Measurements from ENCODE around the gene WWOX. TPM values are rescaled to one million over a fixed set of nuclear protein-coding genes. Genes with fewer than 3 reads are reported as not detected.
"Not testable (repeated sequence)": the region's sequence is repeated elsewhere in the genome, so short reads cannot be mapped to it uniquely, and the experiment has no call there.

Gene WWOX
- total RNA-seq, 1 donor from 2014 or later: 28.2 TPM

- Mint-ChIP-seq H3K36me3 (no peaks in the 10 kb centered on the region), H3K4me1 (ENCODE audit: unreplicated experiment) (no peaks in the 10 kb centered on the region), H3K27ac (no peak overlapping the region), H3K9me3 (no peaks in the 10 kb centered on the region), H3K4me3 (no peak overlapping the region), H3K27me3 (no peaks in the 10 kb centered on the region)
- no peak for DNase-seq (ENCODE audit: extremely low spot score, unreplicated experiment)
- TF ChIP-seq, protein P1, sequence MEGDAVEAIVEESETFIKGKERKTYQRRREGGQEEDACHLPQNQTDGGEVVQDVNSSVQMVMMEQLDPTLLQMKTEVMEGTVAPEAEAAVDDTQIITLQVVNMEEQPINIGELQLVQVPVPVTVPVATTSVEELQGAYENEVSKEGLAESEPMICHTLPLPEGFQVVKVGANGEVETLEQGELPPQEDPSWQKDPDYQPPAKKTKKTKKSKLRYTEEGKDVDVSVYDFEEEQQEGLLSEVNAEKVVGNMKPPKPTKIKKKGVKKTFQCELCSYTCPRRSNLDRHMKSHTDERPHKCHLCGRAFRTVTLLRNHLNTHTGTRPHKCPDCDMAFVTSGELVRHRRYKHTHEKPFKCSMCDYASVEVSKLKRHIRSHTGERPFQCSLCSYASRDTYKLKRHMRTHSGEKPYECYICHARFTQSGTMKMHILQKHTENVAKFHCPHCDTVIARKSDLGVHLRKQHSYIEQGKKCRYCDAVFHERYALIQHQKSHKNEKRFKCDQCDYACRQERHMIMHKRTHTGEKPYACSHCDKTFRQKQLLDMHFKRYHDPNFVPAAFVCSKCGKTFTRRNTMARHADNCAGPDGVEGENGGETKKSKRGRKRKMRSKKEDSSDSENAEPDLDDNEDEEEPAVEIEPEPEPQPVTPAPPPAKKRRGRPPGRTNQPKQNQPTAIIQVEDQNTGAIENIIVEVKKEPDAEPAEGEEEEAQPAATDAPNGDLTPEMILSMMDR (conservative IDR thresholded peaks at IDR 0.05): no peak
Measured at GRCh38 chr16:78599271-78599670, 499.8 kb downstream of the WWOX start.

- not testable (repeated sequence) for DNase-seq (ENCODE audit: extremely low spot score, unreplicated experiment); H3K4me3 Mint-ChIP-seq; H3K36me3 Mint-ChIP-seq; H3K9me3 Mint-ChIP-seq; H3K27me3 Mint-ChIP-seq; H3K27ac Mint-ChIP-seq
- H3K4me1 Mint-ChIP-seq (ENCODE audit: unreplicated experiment): peaks cover 41% of the 10 kb centered on the region
Measured at GRCh38 chr16:78604423-78605062, 505.1 kb downstream of the WWOX start.

GRCh38 chr16:78605548-78606101, 506.2 kb downstream of the WWOX start:
- peaks cover 52% of the 10 kb centered on the region for H3K4me1 Mint-ChIP-seq (ENCODE audit: unreplicated experiment)
- H3K4me3 Mint-ChIP-seq: no peak overlapping the region
- no peaks in the 10 kb centered on the region for H3K36me3 Mint-ChIP-seq
- TF ChIP-seq, protein P1 (conservative IDR thresholded peaks at IDR 0.05): no peak
- H3K27ac Mint-ChIP-seq: no peak overlapping the region
- H3K9me3 Mint-ChIP-seq: no peaks in the 10 kb centered on the region
- DNase-seq (ENCODE audit: extremely low spot score, unreplicated experiment): no peak
- H3K27me3 Mint-ChIP-seq: peaks cover 4% of the 10 kb centered on the region

DNA sequence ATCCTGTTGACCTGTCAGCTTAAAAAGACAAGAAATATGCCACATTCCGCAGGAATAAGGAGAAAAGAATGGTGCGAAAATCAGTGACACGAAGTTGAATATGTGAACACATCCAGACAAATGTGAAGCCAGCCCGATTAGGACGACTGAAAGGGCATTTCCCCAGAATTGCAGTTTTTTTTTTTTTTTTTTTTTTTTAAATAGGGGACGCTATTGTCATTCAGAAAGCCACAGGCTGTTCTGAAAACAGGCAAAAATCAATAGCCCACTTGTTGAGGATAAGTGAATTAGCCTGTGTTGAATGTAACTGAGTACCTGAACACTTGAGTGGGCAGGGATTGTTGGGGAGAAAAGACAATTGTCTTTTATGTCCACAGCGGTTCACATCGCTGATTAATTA, 507.1 kb downstream of the WWOX start:
- no peak for DNase-seq (ENCODE audit: extremely low spot score, unreplicated experiment)
- H3K36me3 Mint-ChIP-seq: no peaks in the 10 kb centered on the region
- H3K4me3 Mint-ChIP-seq: no peak overlapping the region
- H3K4me1 Mint-ChIP-seq (ENCODE audit: unreplicated experiment): peaks cover 52% of the 10 kb centered on the region
- TF ChIP-seq, protein P1 (conservative IDR thresholded peaks at IDR 0.05): no peak
- H3K27ac Mint-ChIP-seq: no peak overlapping the region
- no peaks in the 10 kb centered on the region for H3K9me3 Mint-ChIP-seq
- H3K27me3 Mint-ChIP-seq: peaks cover 4% of the 10 kb centered on the region

DNA sequence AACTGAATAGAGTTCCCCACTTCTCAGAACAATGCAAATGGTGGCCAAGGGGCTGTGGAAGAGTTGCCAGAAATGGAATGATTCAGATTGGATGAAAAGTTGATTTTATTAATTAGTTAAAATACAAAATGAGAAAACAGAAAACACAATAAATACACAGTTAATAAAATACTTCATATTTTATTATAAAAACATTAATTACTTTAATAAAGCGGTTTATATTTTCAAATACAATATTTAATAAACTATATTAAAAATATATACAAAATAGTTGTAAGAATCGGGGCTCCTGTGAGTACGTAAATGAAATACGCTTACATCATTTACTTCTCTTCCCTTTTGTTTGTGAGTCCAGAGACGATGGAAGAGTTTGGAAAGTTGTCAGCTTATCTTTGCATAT, 507.6 kb downstream of the WWOX start:
- Mint-ChIP-seq H3K27me3 (peaks cover 4% of the 10 kb centered on the region), H3K4me1 (ENCODE audit: unreplicated experiment) (peaks cover 52% of the 10 kb centered on the region), H3K27ac (no peak overlapping the region)

DNA sequence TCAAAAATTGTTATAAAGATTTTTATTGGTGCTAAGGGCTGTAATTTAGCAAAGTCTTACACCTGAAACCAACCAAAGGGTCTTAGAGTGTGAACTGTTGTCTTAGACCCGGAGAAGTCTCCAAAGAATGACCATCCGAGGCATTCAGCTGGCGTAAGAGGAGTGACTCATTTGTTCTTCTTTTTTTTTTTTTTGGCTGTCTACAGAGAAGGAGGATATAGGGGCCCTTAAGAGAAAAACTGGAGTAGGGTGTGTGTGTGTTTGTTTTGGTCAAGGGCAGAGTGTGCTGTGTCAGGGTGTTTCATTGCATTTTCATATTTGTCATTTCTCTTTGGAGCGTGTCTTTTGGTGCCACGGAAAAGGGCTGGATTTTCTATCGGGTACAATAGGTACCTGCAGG, 508.0 kb downstream of the WWOX start:
- TF ChIP-seq, protein P1 (conservative IDR thresholded peaks at IDR 0.05): no peak
- H3K9me3 Mint-ChIP-seq: no peaks in the 10 kb centered on the region
- peak overlapping the region; percentile 34 for H3K4me3 Mint-ChIP-seq
- DNase-seq (ENCODE audit: extremely low spot score, unreplicated experiment): no peak
- H3K36me3 Mint-ChIP-seq: no peaks in the 10 kb centered on the region
- peak overlapping the region; percentile 53 for H3K27ac Mint-ChIP-seq
- peaks cover 52% of the 10 kb centered on the region for H3K4me1 Mint-ChIP-seq (ENCODE audit: unreplicated experiment)
- peaks cover 4% of the 10 kb centered on the region for H3K27me3 Mint-ChIP-seq

More for the DNA sequence above, 507.6 kb downstream of the WWOX start:
- Mint-ChIP-seq H3K9me3 (no peaks in the 10 kb centered on the region), H3K4me3 (no peak overlapping the region), H3K36me3 (no peaks in the 10 kb centered on the region)
- no peak for DNase-seq (ENCODE audit: extremely low spot score, unreplicated experiment)
- TF ChIP-seq, protein P1 (conservative IDR thresholded peaks at IDR 0.05): no peak
